ENCODE results near the gene ARMC7.

DNA sequence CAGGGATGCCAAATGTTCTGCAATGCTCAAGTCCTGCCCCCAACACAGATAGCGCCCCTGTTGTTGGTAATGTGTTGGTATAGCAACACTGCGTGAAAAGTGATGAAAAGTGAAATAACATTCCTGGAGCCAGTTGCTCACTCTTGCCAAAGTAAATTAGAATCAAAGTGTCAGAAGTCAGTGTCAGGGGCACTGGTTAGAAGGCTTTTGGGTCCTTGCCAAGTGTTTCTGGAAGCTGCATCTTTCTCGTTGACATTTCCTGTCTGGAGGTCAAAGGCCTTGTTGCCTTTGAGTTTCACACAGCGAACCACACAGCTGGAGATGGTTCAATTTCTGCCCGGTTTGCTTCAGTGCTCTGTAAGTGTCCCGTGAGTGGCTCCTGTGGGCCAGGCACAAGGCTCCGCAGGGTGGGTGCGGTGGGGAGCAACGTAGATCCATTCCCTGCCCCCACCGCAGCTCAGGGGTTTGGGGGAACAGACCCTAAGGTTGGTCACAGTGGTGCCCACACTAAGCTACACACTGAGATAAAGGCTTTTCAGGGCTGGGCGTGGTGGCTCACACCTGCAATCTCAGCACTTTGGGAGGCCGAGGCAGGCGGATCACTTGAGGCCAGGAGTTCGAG lies 25.6 kb upstream of the ARMC7 start:
- TF ChIP-seq, protein P1, sequence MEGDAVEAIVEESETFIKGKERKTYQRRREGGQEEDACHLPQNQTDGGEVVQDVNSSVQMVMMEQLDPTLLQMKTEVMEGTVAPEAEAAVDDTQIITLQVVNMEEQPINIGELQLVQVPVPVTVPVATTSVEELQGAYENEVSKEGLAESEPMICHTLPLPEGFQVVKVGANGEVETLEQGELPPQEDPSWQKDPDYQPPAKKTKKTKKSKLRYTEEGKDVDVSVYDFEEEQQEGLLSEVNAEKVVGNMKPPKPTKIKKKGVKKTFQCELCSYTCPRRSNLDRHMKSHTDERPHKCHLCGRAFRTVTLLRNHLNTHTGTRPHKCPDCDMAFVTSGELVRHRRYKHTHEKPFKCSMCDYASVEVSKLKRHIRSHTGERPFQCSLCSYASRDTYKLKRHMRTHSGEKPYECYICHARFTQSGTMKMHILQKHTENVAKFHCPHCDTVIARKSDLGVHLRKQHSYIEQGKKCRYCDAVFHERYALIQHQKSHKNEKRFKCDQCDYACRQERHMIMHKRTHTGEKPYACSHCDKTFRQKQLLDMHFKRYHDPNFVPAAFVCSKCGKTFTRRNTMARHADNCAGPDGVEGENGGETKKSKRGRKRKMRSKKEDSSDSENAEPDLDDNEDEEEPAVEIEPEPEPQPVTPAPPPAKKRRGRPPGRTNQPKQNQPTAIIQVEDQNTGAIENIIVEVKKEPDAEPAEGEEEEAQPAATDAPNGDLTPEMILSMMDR (IDR thresholded peaks at IDR 0.05; ENCODE audit: low read depth, low read length, poor library complexity, severe bottlenecking): no peak
- TF ChIP-seq EZH2phosphoT487 (IDR thresholded peaks at IDR 0.05; ENCODE audit: borderline replicate concordance, low read length): no peak
